Spinal cord (tissue), 10 donors: Measurements from ENCODE around the gene HK2. TPM values are rescaled to one million over a fixed set of nuclear protein-coding genes. Genes with fewer than 3 reads are reported as not detected.
A peak's percentile ranks its signal among the peaks of the same experiment; 100 is the strongest.
"Not testable (repeated sequence)": the region's sequence is repeated elsewhere in the genome, so short reads cannot be mapped to it uniquely, and the experiment has no call there.

ENCODE experiments used
- DNase-seq, 6 donors: peaks; one replicate each; pipeline versions ENCODE4 v3.0.0 to v3.0.0-alpha.2; 2013 to 2015; ENCODE audit warnings: low spot score in 6 of 6, low read depth in 4 of 6
- H3K27ac ChIP-seq: one replicate; pipeline ENCODE4 v1.5.1; 2013; ENCODE audit warnings: low read depth, low read length, control low read depth
- H3K27me3 ChIP-seq: one replicate; pipeline ENCODE4 v1.6.1; 2013; ENCODE audit warnings: low read length; ENCODE audit not compliant: control insufficient read depth, insufficient read depth
- H3K36me3 ChIP-seq: one replicate; pipeline ENCODE4 v1.6.1; 2013; ENCODE audit warnings: low read length; ENCODE audit not compliant: control insufficient read depth, insufficient read depth
- H3K4me1 ChIP-seq: one replicate; pipeline ENCODE4 v1.6.1; 2013; ENCODE audit warnings: low read length; ENCODE audit not compliant: control insufficient read depth, insufficient read depth
- H3K4me3 ChIP-seq: one replicate; pipeline ENCODE4 v1.5.1; 2013; ENCODE audit warnings: low read depth, low read length, control low read depth
- H3K9me3 ChIP-seq: one replicate; pipeline ENCODE4 v1.6.1; 2013; ENCODE audit warnings: low read length; ENCODE audit not compliant: control insufficient read depth, insufficient read depth
- WGBS: methylation state at CpG from one replicate; pipeline ENCODE4 v1.1.5; 2013; ENCODE audit warnings: missing lambda C conversion rate; ENCODE audit not compliant: insufficient coverage; 5-methylcytosine and 5-hydroxymethylcytosine counted together
- polyA plus RNA-seq, 2 donors: library from polyadenylated mRNA; unstranded; fragments of 120-200 nt; gene quantifications; one replicate each; pipeline ENCODE4 v1.2.1, GENCODE V29; 2013; ENCODE audit not compliant: insufficient read length in 2 of 2
- total RNA-seq, 2 donors: library from RNA; depleted of rRNA in 1 of 2; stranded (reverse); fragments of 120-200 nt in 1 of 2; fragments of >200 nt in 1 of 2; gene quantifications; one replicate each; pipeline versions ENCODE4 v1.2.3 to v1.2.4, GENCODE V29; 2013 to 2014
- donor health status: healthy.

HK2 gene
- total and polyA plus RNA-seq, 4 donors = 7.8 to 10.8 (median 10.3) TPM

- Histone ChIP-seq H3K27me3 (peaks cover 17% of the 10 kb centered on the region), H3K27ac (peak overlapping the region; percentile 67), H3K4me3 (peak overlapping the region; percentile 64), H3K4me1 (peaks cover 28% of the 10 kb centered on the region)
- peak in 1 of 6 donors; percentile 17 for DNase-seq
- not testable (repeated sequence) for H3K36me3 ChIP-seq, H3K9me3 ChIP-seq
- WGBS = under 1% methylated on average over 51 of the region's 51 CpGs
Observed at GRCh38 chr2:74834234-74834791, 386 bp downstream of the HK2 start.

GRCh38 chr2:74834792-74835755, 1.1 kb downstream of the HK2 start:
- DNase-seq = peak in 2 of 6 donors; percentile 41 to 78
- no peaks in the 10 kb centered on the region for H3K36me3 ChIP-seq
- H3K4me3 ChIP-seq = peak overlapping the region; percentile 64
- H3K27me3 ChIP-seq = peaks cover 17% of the 10 kb centered on the region
- peak overlapping the region; percentile 72 for H3K27ac ChIP-seq
- 0% methylated on average over 71 of the region's 87 CpGs for whole genome bisulfite sequencing
- peaks cover 28% of the 10 kb centered on the region for H3K4me1 ChIP-seq
- no peaks in the 10 kb centered on the region for H3K9me3 ChIP-seq

- no peaks in the 10 kb centered on the region for H3K9me3 ChIP-seq
- peaks cover 17% of the 10 kb centered on the region for H3K27me3 ChIP-seq
- H3K27ac ChIP-seq = no peak overlapping the region
- peak in 2 of 6 donors; percentile 60 to 82 for DNase-seq
- 13% methylated on average over 10 of the region's 15 CpGs for WGBS
- H3K36me3 ChIP-seq = no peaks in the 10 kb centered on the region
- peaks cover 28% of the 10 kb centered on the region for H3K4me1 ChIP-seq
- H3K4me3 ChIP-seq = peak overlapping the region; percentile 64
Observed at GRCh38 chr2:74835831-74836674, 2.1 kb downstream of the HK2 start.

GRCh38 chr2:74836675-74837401, 2.9 kb downstream of the HK2 start:
- H3K4me3 ChIP-seq = no peak overlapping the region
- no peak for DNase-seq
- H3K27ac ChIP-seq = no peak overlapping the region
- H3K27me3 ChIP-seq = peaks cover 17% of the 10 kb centered on the region
- no peaks in the 10 kb centered on the region for H3K36me3 ChIP-seq
- peaks cover 28% of the 10 kb centered on the region for H3K4me1 ChIP-seq
- WGBS = 54% methylated on average over 9 of the region's 9 CpGs
- no peaks in the 10 kb centered on the region for H3K9me3 ChIP-seq

GRCh38 chr2:74841641-74842040, 7.7 kb downstream of the HK2 start:
- WGBS = 67% methylated on average over 1 of the region's 2 CpGs
- Histone ChIP-seq H3K27ac (no peak overlapping the region), H3K36me3 (no peaks in the 10 kb centered on the region), H3K9me3 (no peaks in the 10 kb centered on the region), H3K27me3 (no peaks in the 10 kb centered on the region), H3K4me3 (no peak overlapping the region), H3K4me1 (peaks cover 22% of the 10 kb centered on the region)
- DNase-seq = peak in 2 of 6 donors; percentile 9 to 63

GRCh38 chr2:74843433-74843832, 9.5 kb downstream of the HK2 start:
- H3K9me3 ChIP-seq = no peaks in the 10 kb centered on the region
- H3K4me1 ChIP-seq = peaks cover 19% of the 10 kb centered on the region
- H3K27me3 ChIP-seq = no peaks in the 10 kb centered on the region
- peak in 1 of 6 donors; percentile 69 for DNase-seq
- no peak overlapping the region for H3K27ac ChIP-seq
- H3K36me3 ChIP-seq = no peaks in the 10 kb centered on the region
- WGBS = 92% methylated on average over 3 of the region's 3 CpGs
- H3K4me3 ChIP-seq = no peak overlapping the region

GRCh38 chr2:74843899-74844298, 10.0 kb downstream of the HK2 start:
- Histone ChIP-seq H3K4me1 (peaks cover 22% of the 10 kb centered on the region), H3K27me3 (no peaks in the 10 kb centered on the region), H3K36me3 (no peaks in the 10 kb centered on the region), H3K4me3 (no peak overlapping the region), H3K9me3 (no peaks in the 10 kb centered on the region), H3K27ac (no peak overlapping the region)
- no peak for DNase-seq

- Histone ChIP-seq H3K4me1 (peaks cover 27% of the 10 kb centered on the region), H3K27me3 (no peaks in the 10 kb centered on the region)
- DNase-seq = no peak
Observed at GRCh38 chr2:74844752-74845151, 10.8 kb downstream of the HK2 start.

GRCh38 chr2:74845217-74845751, 11.4 kb downstream of the HK2 start:
- DNase-seq = peak in 3 of 6 donors; percentile 56 to 86 (median 61)
- H3K9me3 ChIP-seq = no peaks in the 10 kb centered on the region
- H3K4me3 ChIP-seq = no peak overlapping the region
- WGBS = 53% methylated on average over 8 of the region's 8 CpGs
- H3K27me3 ChIP-seq = no peaks in the 10 kb centered on the region
- H3K27ac ChIP-seq = peak overlapping the region; percentile 43
- H3K4me1 ChIP-seq = peaks cover 27% of the 10 kb centered on the region
- no peaks in the 10 kb centered on the region for H3K36me3 ChIP-seq

More at GRCh38 chr2:74844752-74845151, 10.8 kb downstream of the HK2 start:
- Histone ChIP-seq H3K36me3 (no peaks in the 10 kb centered on the region), H3K4me3 (no peak overlapping the region), H3K27ac (no peak overlapping the region), H3K9me3 (no peaks in the 10 kb centered on the region)
- WGBS = 100% methylated on average over 1 of the region's 4 CpGs
